Measurements from ENCODE around the gene SULF2. TPM values are rescaled to one million over a fixed set of nuclear protein-coding genes. Genes with fewer than 3 reads are reported as not detected.

SULF2 gene
- total and polyA plus RNA-seq, 4 donors, result 8.1 to 25.4 (median 12.0) TPM

DNA sequence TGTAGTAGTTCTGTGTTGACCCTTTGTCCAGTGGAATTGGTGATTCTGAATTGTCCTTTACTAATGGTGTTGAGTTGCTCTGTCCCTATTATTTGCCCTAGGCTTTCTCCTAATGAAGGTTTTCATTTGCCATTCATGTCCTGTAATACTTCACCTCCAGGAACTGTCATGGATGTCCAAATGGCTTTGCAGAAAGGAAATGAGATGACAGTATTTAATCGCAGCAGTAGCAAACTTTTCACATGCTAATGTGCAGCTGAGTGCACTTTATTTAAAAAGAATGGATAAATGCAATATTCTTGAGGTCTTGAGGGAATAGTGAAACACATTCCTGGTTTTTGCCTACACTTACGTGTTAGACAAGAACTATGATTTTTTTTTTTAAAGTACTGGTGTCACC is 131.4 kb downstream of the SULF2 start:
- no peaks in the 10 kb centered on the region for H3K4me1 ChIP-seq (ENCODE audit: control insufficient read depth in 4 of 4, insufficient read depth in 4 of 4, low read length in 3 of 4)
- TF ChIP-seq HNF4A (conservative IDR thresholded peaks at IDR 0.05) (no peak), FOXA2 (IDR thresholded peaks at IDR 0.05) (no peak), TAF1 (conservative IDR thresholded peaks at IDR 0.05) (no peak), NR2F2 (IDR thresholded peaks at IDR 0.05) (no peak), FOXA1 (IDR thresholded peaks at IDR 0.05) (no peak)
- peaks cover 4 to 52% (median 38%) of the 10 kb centered on the region in 4 donors for H3K36me3 ChIP-seq (ENCODE audit: control insufficient read depth in 4 of 4, insufficient read depth in 3 of 4, low read depth in 1 of 4, low read length in 3 of 4)
- no peaks in the 10 kb centered on the region for H3K27me3 ChIP-seq (ENCODE audit: control insufficient read depth in 4 of 4, insufficient read depth in 4 of 4, low read length in 3 of 4)
- H3K9me3 ChIP-seq (ENCODE audit: control insufficient read depth in 4 of 4, low read length in 3 of 4), result no peaks in the 10 kb centered on the region
- DNase-seq (ENCODE audit: low spot score), result no peak
- H3K4me3 ChIP-seq (ENCODE audit: low read depth in 1 of 3, low read length in 3 of 3), result no peak overlapping the region
- no peak overlapping the region for H3K27ac ChIP-seq (ENCODE audit: low read depth in 1 of 2, low read length in 2 of 2)
- H3K9ac ChIP-seq (ENCODE audit: low read depth in 1 of 2, low read length in 2 of 2), result no peak overlapping the region
- 87% methylated on average over 2 of the region's 2 CpGs for WGBS

DNA sequence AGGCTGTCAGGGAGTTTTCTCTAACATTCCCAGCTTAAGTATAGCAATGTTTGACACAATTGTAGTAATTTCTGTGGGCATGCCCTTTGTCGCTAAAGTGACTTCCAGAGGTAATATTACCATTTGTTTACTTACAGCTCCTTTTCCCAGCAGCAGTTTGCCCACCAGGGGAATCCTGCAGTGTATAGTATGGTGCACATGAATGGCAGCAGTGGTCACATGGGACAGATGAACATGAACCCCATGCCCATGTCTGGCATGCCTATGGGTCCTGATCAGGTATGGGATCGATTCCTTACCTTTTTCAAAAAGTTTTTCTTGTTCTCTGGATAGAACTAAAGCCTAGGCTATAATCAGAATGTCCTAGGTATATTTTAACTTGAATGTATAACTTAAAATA is 132.5 kb downstream of the SULF2 start:
- H3K4me1 ChIP-seq (ENCODE audit: control insufficient read depth in 4 of 4, insufficient read depth in 4 of 4, low read length in 3 of 4), result no peaks in the 10 kb centered on the region
- H3K4me3 ChIP-seq (ENCODE audit: low read depth in 1 of 3, low read length in 3 of 3), result no peak overlapping the region
- peaks cover 7 to 52% (median 37%) of the 10 kb centered on the region in 4 donors for H3K36me3 ChIP-seq (ENCODE audit: control insufficient read depth in 4 of 4, insufficient read depth in 3 of 4, low read depth in 1 of 4, low read length in 3 of 4)
- WGBS, result 97% methylated on average over 2 of the region's 2 CpGs
- no peak for DNase-seq (ENCODE audit: low spot score)
- TF ChIP-seq GABPA (IDR thresholded peaks at IDR 0.05 in 1 of 2, conservative IDR thresholded peaks at IDR 0.05 in 1 of 2) (no peak), EGR1 (IDR thresholded peaks at IDR 0.05; ENCODE audit: low read depth in 2 of 2) (no peak), HNF4G (IDR thresholded peaks at IDR 0.05) (no peak), SP1 (IDR thresholded peaks at IDR 0.05) (no peak), RXRA (IDR thresholded peaks at IDR 0.05) (no peak), FOXA1 (IDR thresholded peaks at IDR 0.05) (no peak), FOXA2 (IDR thresholded peaks at IDR 0.05) (no peak), JUND (IDR thresholded peaks at IDR 0.05) (no peak), NR2F2 (IDR thresholded peaks at IDR 0.05) (no peak), YY1 (IDR thresholded peaks at IDR 0.05) (no peak), TAF1 (conservative IDR thresholded peaks at IDR 0.05) (no peak), HNF4A (conservative IDR thresholded peaks at IDR 0.05) (no peak), RAD21 (IDR thresholded peaks at IDR 0.05) (no peak)
- TF ChIP-seq, protein P1, sequence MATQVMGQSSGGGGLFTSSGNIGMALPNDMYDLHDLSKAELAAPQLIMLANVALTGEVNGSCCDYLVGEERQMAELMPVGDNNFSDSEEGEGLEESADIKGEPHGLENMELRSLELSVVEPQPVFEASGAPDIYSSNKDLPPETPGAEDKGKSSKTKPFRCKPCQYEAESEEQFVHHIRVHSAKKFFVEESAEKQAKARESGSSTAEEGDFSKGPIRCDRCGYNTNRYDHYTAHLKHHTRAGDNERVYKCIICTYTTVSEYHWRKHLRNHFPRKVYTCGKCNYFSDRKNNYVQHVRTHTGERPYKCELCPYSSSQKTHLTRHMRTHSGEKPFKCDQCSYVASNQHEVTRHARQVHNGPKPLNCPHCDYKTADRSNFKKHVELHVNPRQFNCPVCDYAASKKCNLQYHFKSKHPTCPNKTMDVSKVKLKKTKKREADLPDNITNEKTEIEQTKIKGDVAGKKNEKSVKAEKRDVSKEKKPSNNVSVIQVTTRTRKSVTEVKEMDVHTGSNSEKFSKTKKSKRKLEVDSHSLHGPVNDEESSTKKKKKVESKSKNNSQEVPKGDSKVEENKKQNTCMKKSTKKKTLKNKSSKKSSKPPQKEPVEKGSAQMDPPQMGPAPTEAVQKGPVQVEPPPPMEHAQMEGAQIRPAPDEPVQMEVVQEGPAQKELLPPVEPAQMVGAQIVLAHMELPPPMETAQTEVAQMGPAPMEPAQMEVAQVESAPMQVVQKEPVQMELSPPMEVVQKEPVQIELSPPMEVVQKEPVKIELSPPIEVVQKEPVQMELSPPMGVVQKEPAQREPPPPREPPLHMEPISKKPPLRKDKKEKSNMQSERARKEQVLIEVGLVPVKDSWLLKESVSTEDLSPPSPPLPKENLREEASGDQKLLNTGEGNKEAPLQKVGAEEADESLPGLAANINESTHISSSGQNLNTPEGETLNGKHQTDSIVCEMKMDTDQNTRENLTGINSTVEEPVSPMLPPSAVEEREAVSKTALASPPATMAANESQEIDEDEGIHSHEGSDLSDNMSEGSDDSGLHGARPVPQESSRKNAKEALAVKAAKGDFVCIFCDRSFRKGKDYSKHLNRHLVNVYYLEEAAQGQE (IDR thresholded peaks at IDR 0.05), result no peak
- TF ChIP-seq, protein P2, sequence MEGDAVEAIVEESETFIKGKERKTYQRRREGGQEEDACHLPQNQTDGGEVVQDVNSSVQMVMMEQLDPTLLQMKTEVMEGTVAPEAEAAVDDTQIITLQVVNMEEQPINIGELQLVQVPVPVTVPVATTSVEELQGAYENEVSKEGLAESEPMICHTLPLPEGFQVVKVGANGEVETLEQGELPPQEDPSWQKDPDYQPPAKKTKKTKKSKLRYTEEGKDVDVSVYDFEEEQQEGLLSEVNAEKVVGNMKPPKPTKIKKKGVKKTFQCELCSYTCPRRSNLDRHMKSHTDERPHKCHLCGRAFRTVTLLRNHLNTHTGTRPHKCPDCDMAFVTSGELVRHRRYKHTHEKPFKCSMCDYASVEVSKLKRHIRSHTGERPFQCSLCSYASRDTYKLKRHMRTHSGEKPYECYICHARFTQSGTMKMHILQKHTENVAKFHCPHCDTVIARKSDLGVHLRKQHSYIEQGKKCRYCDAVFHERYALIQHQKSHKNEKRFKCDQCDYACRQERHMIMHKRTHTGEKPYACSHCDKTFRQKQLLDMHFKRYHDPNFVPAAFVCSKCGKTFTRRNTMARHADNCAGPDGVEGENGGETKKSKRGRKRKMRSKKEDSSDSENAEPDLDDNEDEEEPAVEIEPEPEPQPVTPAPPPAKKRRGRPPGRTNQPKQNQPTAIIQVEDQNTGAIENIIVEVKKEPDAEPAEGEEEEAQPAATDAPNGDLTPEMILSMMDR (IDR thresholded peaks at IDR 0.05; ENCODE audit: low read depth, low read length, missing input control), result no peak
- TF ChIP-seq, protein P3, sequence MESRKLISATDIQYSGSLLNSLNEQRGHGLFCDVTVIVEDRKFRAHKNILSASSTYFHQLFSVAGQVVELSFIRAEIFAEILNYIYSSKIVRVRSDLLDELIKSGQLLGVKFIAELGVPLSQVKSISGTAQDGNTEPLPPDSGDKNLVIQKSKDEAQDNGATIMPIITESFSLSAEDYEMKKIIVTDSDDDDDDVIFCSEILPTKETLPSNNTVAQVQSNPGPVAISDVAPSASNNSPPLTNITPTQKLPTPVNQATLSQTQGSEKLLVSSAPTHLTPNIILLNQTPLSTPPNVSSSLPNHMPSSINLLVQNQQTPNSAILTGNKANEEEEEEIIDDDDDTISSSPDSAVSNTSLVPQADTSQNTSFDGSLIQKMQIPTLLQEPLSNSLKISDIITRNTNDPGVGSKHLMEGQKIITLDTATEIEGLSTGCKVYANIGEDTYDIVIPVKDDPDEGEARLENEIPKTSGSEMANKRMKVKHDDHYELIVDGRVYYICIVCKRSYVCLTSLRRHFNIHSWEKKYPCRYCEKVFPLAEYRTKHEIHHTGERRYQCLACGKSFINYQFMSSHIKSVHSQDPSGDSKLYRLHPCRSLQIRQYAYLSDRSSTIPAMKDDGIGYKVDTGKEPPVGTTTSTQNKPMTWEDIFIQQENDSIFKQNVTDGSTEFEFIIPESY (IDR thresholded peaks at IDR 0.05), result no peak
- TF ChIP-seq, protein P4, sequence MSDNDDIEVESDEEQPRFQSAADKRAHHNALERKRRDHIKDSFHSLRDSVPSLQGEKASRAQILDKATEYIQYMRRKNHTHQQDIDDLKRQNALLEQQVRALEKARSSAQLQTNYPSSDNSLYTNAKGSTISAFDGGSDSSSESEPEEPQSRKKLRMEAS (IDR thresholded peaks at IDR 0.05), result no peak
- TF ChIP-seq, protein P5, sequence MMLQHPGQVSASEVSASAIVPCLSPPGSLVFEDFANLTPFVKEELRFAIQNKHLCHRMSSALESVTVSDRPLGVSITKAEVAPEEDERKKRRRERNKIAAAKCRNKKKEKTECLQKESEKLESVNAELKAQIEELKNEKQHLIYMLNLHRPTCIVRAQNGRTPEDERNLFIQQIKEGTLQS (IDR thresholded peaks at IDR 0.05), result no peak
- H3K27me3 ChIP-seq (ENCODE audit: control insufficient read depth in 4 of 4, insufficient read depth in 4 of 4, low read length in 3 of 4), result no peaks in the 10 kb centered on the region
- no peaks in the 10 kb centered on the region for H3K9me3 ChIP-seq (ENCODE audit: control insufficient read depth in 4 of 4, low read length in 3 of 4)
- no peak overlapping the region for H3K27ac ChIP-seq (ENCODE audit: low read depth in 1 of 2, low read length in 2 of 2)
- no peak overlapping the region for H3K9ac ChIP-seq (ENCODE audit: low read depth in 1 of 2, low read length in 2 of 2)
